CD4-positive, alpha-beta T cell treated with Interleukin-17A for 4 hours (primary cell): ENCODE data around the gene KLHL2.
A peak's percentile ranks its signal among the peaks of the same experiment; 100 is the strongest.
"Not testable (repeated sequence)": the region's sequence is repeated elsewhere in the genome, so short reads cannot be mapped to it uniquely, and the experiment has no call there.

ENCODE experiments used
- DNase-seq: peaks from one replicate; pipeline ENCODE4 v3.0.0-alpha.2; 2020; ENCODE audit warnings: mixed read lengths

Gene KLHL2, protein sequence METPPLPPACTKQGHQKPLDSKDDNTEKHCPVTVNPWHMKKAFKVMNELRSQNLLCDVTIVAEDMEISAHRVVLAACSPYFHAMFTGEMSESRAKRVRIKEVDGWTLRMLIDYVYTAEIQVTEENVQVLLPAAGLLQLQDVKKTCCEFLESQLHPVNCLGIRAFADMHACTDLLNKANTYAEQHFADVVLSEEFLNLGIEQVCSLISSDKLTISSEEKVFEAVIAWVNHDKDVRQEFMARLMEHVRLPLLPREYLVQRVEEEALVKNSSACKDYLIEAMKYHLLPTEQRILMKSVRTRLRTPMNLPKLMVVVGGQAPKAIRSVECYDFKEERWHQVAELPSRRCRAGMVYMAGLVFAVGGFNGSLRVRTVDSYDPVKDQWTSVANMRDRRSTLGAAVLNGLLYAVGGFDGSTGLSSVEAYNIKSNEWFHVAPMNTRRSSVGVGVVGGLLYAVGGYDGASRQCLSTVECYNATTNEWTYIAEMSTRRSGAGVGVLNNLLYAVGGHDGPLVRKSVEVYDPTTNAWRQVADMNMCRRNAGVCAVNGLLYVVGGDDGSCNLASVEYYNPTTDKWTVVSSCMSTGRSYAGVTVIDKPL

DNA sequence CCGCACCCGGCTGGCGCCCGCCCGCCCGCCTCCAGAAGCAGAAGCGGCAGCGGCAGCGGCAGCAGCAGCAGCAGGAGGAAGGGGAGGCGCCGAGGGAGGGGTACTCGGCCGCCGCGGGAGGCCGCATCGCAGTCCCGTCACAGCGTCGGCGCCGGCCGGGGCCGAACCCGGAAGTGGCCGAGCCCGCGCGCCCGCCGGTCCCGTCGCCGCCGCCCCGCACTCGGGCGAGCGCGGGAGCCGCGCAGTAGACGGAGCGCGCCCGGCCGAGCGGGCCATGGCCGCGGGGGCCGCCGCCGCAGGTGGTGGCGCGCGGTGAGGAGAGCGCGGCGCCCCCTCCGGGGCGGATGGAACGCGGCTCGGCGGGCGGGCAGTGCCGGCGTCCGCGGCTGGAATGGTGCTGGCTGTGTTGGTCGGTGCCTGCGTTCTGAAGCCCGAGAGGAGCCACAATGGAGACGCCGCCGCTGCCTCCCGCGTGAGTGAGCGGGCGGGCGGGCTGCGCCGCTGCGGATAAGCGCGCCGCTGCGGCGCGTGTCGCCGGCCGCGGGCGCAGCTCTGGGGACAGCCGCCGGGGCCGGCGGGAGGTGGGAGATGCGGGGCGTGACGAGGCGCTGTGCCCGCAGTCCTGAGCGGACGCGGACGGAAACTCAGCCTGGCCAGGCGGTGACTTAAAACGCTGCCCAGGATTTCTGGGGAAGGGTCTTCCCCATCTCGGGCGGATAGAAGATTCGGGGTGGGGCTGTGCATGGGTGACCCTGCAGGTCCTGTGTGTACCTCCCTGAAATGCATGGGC lies at the start of gene KLHL2:
Gene KLHL2, plus strand, starts transcription at position 131 of the 790 bp plus-strand sequence. Its CDS starts 316 bp downstream, at position 447.
- DNase-seq = peak; percentile 81

DNA sequence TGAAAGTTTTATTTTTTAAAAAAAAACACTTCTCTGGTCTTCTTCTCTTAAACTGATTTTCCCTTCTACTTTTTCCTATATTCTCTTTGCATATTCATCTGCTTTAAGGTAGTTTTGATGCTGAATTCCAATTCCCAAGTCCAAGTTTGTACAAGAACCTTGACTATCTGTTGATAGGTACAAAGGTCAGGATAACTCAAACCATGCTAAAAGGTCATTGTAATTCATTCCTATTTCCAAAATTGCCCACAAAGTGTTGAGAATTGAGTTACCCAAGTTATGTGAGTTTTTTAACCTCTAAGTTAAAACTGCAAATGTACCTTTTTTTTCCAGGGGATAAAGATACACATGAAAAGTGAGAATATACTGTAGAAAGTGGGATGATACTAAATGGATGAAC lies 48.6 kb upstream of the KLHL2 start:
- DNase-seq = no peak

DNA sequence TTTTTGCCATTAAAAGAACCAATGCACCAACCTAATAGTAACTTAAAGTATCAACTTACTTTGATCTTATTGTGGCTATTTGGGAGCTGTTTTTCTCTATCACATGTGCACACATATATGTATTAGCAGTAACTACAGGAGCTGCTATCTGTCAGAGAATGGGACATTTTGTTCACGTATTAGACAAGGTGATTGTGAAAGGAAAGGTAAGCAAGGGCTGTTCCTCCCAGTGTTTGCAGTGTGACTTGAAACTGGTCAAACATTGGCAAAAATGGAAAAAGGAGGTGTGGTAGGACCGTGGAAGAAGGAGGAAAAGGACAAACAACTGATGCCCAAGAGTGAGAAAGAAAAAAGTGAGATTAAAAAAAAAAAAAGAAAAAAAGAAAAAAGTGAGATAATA lies 43.1 kb upstream of the KLHL2 start:
- no peak for DNase-seq

DNA sequence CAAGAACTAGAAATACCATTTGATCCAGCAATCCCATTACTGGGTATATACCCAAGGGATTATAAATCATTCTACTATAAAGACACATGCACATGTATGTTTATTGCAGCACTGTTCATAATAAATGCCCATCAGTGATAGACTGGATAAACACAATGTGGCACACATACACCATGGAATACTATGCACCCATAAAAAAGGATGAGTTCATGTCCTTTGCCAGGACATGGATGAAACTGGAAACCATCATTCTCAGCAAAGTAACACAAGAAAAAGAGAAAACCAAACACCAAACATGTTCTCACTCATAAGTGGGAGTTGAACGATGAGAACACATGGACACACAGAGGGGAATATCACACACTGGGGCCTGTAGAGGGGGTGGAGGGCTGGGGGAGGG lies 40.5 kb upstream of the KLHL2 start:
- not testable (repeated sequence) for DNase-seq

DNA sequence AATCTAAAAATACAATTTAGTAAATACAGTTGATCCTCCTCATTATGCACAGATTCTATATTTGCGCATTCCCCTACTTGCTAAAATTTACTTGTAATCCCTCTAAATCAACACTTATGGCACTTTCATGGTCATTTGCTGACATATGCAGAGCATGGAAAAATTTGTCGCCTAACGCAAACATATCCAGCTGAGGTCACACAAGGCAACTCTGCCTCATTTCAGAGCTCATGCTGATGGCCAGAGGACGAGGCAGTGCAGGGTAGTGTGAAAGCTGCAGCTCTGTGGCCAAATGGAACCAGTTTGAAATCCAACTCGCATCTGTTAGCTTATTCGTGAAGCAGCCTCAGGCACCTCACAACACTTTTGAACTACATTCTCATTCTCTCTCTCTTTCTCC lies 39.7 kb upstream of the KLHL2 start:
- DNase-seq = no peak

DNA sequence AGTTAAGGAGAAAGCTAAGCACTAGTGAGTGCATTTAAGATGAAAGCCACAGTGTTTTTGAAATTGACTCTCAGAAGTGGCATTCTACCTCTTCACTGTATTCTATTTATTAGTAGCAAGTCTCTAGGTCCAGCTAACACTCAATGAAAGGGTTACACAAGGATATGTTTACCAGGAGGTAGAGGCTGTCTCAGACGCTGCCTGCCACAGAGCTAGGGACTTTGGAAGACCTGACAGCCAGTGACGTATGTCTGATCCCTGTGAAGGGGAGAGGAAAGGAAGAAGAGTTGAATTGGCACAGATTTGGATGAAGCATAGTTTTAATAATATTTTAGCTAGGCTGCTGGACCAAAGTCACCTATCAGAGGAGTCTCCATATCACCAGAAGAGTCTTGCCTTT lies 36.5 kb upstream of the KLHL2 start:
- no peak for DNase-seq

DNA sequence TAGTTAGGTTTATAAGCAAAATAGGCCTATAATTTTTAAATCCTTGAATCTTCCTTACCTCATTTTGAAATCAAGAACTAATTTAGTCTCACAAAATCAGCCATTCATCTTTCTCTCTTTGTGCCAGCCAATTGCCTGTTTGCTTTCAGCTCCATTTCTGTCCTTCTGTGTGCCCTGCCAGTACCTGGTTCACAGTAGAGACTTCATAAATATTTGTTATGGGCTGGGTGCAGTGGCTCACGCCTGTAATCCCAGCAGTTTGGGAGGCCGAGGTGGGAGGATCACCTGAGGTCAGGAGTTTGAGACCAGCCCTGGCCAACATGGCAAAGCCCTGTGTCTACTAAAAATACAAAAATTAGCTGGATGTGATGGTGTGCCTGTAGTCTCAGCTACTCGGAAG lies 31.9 kb upstream of the KLHL2 start:
- not testable (repeated sequence) for DNase-seq

DNA sequence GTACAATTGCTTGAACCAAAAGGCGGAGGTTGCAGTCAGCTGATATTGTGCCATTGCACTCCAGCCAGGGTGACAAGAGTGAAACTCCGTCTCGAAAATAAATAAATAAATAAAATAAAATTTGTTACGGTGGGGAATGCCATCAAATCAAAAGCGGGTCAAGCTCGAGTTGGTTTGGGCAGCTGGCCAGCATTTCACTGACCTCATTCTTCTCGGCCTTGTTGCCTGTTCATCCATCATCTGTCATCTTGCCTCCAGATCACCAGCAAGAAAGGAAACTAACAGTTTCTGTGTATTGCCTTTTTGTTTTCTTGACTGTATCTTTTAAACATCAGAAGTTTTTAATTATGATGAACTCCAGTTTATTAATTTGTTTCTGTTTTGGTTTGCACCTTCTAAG lies 31.5 kb upstream of the KLHL2 start:
- no peak for DNase-seq

DNA sequence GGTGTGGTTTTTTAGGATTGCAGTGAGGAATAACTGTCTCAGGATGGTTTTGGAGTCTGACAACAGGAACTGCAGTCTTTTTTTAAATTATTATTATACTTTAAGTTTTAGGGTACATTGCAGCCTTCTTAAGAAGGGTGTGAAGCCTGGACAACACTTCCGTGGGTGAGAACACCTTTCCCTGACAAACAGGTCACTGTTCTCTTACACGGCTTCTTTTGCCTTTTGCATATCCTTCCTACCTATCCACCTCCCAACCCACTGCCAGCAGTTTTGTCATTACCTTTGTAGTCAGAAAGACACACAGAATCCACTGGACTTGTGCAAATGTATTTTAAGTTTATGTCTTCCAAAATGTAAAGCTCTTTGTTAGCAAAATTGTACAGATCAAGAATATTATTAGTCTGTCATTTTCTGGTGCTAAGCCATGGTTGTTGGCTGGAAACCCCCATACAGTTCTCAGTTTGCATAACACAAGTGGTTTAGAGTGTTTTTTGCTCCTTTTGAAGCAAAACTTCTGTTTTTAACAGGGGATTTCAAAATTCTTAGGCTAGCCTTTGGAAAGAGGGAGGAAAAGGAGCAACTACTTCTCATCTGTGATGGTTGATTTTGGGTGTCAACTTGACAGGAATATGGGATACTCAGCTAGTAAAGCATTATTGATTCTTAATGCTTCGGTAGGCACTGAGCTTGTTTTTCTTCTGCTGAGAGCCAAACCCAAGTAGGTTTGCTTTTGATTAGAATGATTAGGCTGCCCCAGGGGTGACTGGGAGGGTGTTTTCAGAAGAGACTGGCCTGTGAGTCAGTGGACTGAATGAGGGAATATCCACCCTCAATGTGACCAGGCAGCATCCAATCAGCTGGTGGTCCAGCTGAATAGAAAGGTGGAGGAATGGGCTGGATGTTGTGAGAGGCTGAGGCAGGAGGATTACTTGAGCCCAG lies 29.4 kb upstream of the KLHL2 start:
- DNase-seq = no peak

DNA sequence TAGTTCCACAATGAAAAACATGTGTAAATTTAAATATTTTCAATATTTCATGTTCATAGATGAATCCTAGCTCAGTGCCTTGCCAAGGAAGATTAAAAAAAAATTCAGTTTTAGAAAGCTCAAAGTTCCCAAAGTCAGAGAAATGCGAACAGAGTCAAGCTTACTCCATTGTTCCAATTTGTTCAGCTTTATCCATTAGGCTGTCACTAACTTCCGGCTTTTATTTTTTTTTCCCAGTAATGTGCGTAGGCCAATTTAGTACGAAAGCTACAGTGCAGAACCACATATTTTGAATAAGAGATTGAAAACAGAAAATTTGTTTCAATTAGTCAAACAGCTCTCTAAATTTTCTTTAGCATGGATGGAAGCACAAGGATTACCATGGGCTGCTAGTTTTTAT lies 23.1 kb upstream of the KLHL2 start:
- no peak for DNase-seq

DNA sequence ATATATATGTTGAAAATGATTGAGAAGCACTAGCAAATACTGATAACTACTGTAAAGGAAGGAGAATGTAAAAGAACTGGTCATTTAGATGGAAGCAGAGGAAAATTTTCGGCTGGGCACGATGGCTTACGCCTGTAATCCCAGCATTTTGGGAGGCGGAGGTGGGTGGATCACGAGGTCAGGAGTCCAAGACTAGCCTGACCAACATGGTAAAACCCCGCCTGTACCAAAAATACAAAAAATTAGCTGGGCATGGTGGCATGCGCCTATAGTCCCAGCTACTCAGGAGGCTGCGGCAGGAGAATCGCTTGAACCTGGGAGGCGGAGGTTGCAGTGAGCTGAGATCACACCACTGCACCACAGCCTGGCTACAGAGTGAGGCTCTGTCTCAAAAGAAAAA lies 22.4 kb upstream of the KLHL2 start:
- not testable (repeated sequence) for DNase-seq

DNA sequence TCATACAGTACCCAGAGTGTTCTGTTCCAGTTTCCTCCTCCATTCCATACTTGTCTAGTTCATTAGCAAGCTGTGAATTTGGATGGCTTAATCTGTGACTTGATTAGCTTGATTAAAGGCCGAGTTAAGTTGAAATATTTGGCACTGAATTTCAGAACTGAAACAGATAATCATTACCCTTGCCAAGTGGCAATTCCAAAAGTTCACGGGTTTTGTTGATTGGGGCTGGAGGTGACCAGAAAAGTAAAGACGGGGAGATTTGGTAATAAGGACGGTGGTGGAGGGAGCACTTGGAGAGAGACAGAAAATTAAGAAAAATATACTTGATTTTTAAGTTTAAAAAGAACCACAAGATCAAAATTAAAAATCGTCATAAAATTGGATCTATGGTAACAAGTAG lies 21.9 kb upstream of the KLHL2 start:
- no peak for DNase-seq

DNA sequence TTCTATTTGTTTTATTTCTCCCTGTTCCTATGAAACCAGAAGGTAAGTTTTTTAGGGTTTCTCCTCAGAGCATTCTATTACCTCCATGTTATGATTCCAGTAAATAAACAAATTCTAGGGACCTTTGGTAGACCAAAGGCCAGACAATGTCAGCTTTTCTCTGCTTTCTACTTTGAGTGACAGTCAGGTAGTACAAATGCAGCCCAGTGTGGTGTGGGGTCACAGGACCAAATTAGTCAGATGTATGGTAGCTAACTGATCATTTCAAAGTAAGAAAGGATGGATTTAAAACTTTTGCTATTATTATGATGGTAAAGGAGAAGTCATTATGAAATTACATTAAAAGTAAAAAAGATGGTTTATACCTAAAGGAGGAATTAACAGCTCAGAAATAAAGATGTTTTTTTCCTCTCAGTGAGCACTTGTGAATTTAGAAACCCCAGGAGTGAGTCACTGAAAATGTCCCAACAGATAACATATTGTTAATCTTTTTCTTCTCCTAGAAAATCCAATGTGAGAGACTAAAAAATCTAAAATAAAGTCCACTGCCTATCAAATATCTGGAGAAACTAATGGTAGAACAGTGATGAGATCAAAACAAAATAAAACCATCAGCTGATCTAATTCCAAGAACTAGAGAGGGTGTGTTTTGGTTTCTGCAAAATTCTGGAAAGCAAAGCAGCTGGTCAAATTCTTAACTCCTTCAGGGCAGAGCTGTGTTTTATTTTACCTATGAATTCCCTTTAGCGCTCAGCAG lies 16.6 kb upstream of the KLHL2 start:
- no peak for DNase-seq

DNA sequence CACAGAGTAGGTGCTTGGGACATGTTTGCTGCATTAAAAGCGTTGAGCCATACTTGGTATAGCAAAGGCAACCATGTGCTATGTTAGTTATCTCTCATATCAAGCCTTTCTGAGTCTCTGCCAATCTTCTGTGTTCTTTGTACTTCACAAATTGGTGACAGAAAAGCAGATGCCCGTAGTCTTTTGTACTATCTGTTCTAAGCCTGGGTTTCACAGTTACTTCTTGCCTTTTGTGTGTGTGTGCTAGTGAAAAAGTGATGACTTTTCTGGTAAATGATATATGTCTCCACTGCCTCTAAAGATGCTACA lies 16.1 kb upstream of the KLHL2 start:
- no peak for DNase-seq

DNA sequence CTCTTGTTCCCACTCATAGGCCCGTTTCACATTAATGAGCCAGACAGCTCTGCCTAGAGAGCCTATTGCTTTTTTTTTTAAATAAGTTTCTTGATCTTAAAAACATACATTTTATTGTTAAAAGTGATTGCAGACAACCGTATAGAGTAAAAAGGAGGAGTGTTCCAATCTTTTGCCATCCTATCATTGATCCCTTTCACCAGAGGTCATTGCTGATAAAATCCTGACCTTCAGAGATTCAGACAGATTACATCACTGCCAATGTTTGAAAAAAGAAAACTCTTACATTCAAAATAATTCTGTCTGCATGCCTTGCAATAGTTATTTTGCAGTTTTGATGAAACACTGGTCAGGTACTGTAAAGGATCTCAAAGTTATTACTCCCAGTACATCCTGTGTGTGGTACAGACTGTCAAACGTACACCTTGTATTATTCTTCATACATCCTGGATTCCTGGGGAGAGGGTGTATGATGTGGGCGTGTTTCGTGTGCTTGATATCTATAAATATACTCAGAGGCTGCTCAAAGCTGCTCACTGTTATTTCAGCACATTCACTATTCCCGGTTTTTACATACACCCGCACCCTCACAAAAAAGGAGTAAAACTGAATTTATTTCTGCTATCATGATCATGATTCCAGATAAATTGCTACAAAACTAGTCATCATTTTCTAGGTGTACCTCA lies 15.4 kb upstream of the KLHL2 start:
- DNase-seq = no peak

DNA sequence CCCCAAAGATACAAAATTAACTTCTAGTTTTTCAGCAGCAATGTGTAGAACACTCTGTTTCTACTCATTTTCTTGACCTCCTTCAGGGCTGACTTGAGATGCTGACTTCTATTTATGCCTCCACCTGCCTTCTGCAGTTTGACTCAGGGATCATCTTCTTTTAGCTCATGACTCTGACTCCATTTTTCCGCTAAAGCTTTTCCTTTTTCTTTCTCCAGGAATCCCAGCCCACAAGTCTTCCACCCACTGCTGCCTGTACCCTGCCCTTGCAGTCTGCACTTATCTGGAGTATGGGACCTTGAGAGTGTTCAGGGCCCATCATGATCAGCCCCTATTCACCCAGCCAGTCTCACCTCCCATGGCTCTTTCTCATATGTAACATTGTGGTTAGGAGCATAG lies 14.9 kb upstream of the KLHL2 start:
- no peak for DNase-seq

DNA sequence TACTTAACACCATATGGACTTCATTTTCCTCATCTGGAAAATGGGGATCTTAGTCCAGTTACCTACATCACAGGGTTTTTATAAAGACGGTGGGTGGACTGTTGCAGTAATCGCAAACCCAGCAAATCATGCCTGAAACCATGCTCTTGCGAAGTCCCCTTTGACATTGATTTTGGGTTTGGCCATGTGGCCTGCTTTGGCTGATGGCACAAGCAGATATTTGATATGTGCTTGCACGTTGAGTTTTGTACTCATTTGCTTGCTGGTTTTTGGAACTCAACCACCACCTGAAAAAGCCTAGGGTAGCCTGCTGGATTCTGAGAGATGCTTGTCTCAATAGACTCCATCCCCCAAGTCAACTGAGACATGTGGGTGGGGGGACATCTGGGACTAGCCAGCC lies 14.4 kb upstream of the KLHL2 start:
- no peak for DNase-seq

DNA sequence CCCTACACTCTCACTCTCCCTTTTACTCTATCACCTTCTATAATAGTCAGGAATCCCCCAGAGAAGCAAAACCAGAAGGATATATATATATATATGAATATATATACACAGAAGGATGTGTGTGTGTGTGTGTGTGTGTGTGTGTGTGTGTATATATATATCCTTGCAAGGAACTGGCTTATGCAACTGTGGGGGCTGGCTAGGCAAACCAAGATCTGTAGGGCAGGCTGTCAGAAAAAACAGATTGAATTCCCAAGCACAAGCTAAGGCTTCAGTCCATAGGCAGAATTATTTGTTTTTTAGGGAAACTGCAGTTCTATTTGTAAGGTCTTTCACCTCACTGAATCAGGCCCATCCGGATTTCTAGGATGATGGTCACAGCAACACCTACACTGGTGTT lies 13.0 kb upstream of the KLHL2 start:
- DNase-seq = no peak

DNA sequence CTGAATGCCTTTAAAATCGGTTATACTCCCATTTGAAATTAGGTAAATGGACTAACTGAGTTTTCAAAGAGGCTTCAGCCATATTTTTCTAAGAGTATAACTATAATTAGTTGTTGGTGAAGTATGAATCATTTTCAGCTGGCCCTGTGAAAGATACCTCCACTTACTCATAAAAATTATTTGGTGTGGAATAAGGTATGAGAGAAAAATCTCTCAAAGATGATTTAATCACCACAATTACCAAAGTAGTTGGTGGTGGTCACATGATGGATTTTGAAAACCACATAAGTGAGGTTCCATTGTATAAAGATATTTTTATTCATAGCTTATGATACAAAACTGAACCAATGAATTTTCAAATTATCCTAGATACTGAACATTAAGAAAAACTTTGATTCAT lies 9.0 kb upstream of the KLHL2 start:
- DNase-seq = no peak

DNA sequence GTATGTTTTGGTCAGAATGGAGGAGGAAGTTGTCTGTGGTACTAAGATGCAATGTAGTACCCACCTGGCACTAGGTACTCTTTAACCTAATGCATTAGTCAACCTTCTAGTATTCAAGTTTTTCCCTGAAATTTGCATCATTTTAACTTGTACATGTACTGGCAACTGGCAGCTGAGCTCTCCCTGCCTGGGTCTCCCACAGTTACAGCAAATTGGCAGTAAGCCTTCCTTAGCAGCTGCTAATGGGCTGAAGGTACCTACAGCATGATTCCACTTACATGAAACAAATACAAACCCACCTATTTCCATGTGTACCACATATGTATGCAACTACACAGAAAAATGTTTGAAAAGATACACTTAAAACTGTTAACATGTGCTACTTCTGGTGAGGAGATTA lies 8.1 kb upstream of the KLHL2 start:
- DNase-seq = no peak

DNA sequence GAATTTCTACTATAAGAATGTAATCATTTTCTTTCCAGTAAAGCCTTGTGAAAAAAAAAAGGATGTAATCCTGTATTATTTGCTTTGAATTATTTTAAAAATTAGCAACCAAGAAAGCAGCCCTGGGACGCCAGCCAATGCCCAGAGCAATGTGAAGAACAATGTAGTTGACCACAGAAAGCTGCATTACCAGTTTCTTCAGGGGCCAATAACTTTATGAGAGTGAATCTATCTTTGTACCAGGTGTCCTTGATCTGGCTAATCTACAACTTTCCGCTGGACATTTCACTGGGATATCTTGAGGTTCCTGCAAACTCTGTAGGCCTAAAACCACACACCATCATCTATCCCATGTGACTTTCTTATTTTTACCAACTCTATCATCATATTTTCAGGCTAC lies 7.6 kb upstream of the KLHL2 start:
- DNase-seq = no peak

DNA sequence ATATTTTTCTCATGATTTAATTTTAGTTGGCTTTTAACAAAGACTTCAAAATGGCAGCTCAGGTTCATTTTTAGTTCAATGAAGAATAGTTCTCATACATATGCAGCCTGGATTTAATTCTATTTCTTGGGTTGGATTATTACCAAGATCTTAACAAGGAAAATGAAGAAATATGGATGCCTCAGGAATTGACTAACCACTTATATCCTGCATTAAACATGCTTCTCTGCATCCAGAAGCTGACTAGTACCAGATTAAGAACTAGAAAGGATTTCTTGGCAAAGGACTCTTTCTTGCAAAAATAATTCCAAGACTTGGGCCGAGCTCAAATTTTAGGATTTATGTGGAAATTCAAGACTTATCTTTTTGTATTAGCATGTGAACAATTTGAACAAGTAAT lies 5.6 kb upstream of the KLHL2 start:
- DNase-seq = no peak
